ENCODE data around the gene CEBPA. TPM values are rescaled to one million over a fixed set of nuclear protein-coding genes. Genes with fewer than 3 reads are reported as not detected.

The CEBPA gene
- polyA plus RNA-seq, 1 donor from 2014 or later = 0.15 TPM

- Mint-ChIP-seq H3K9me3 (peaks cover 11 to 16% (median 16%) of the 10 kb centered on the region in 3 donors), H3K27me3 (peaks cover 41% of the 10 kb centered on the region), H3K4me3 (no peak overlapping the region), H3K36me3 (no peaks in the 10 kb centered on the region), H3K27ac (no peak overlapping the region), H3K4me1 (peaks cover 0 to 3% (median 0%) of the 10 kb centered on the region in 3 donors)
These were observed 11.2 kb downstream of the CEBPA start for GRCh38 chr19:33290956-33291622.

GRCh38 chr19:33290082-33290815, 12.1 kb downstream of the CEBPA start:
- Mint-ChIP-seq H3K9me3 (peaks cover 11 to 16% (median 16%) of the 10 kb centered on the region in 3 donors), H3K4me3 (no peak overlapping the region), H3K27me3 (peaks cover 42% of the 10 kb centered on the region), H3K27ac (no peak overlapping the region), H3K4me1 (peaks cover 0 to 3% (median 0%) of the 10 kb centered on the region in 3 donors), H3K36me3 (no peaks in the 10 kb centered on the region)

- Mint-ChIP-seq H3K36me3 (no peaks in the 10 kb centered on the region), H3K9me3 (peaks cover 11 to 16% (median 16%) of the 10 kb centered on the region in 3 donors), H3K27me3 (peaks cover 40% of the 10 kb centered on the region), H3K27ac (no peak overlapping the region), H3K4me3 (no peak overlapping the region), H3K4me1 (peaks cover 0 to 3% (median 0%) of the 10 kb centered on the region in 3 donors)
These were observed 13.1 kb downstream of the CEBPA start for GRCh38 chr19:33289261-33289660.

- Mint-ChIP-seq H3K4me3 (no peak overlapping the region), H3K4me1 (peaks cover 0 to 3% (median 0%) of the 10 kb centered on the region in 3 donors), H3K27me3 (peaks cover 35% of the 10 kb centered on the region), H3K9me3 (peaks cover 11 to 16% (median 16%) of the 10 kb centered on the region in 3 donors), H3K27ac (peak overlapping the region in 1 of 3 donors; percentile 5), H3K36me3 (no peaks in the 10 kb centered on the region)
These were observed 13.7 kb downstream of the CEBPA start for GRCh38 chr19:33288666-33289065.

GRCh38 chr19:33287927-33288326, 14.4 kb downstream of the CEBPA start:
- Mint-ChIP-seq H3K9me3 (peaks cover 11 to 16% (median 16%) of the 10 kb centered on the region in 3 donors), H3K4me1 (peaks cover 0 to 2% (median 0%) of the 10 kb centered on the region in 3 donors), H3K27me3 (peaks cover 30% of the 10 kb centered on the region), H3K27ac (no peak overlapping the region), H3K4me3 (peak overlapping the region in 1 of 4 donors; percentile 20), H3K36me3 (no peaks in the 10 kb centered on the region)

GRCh38 chr19:33287438-33287837, 14.9 kb downstream of the CEBPA start:
- H3K9me3 Mint-ChIP-seq = peaks cover 11 to 16% (median 16%) of the 10 kb centered on the region in 3 donors
- peaks cover 29% of the 10 kb centered on the region for H3K27me3 Mint-ChIP-seq
- no peaks in the 10 kb centered on the region for H3K36me3 Mint-ChIP-seq
- H3K27ac Mint-ChIP-seq = no peak overlapping the region
- H3K4me1 Mint-ChIP-seq = peaks cover 0 to 2% (median 0%) of the 10 kb centered on the region in 3 donors
- peak overlapping the region in 1 of 4 donors; percentile 65 for H3K4me3 Mint-ChIP-seq

GRCh38 chr19:33286899-33287298, 15.4 kb downstream of the CEBPA start:
- peaks cover 28% of the 10 kb centered on the region for H3K27me3 Mint-ChIP-seq

GRCh38 chr19:33285441-33285927, 16.9 kb downstream of the CEBPA start:
- Mint-ChIP-seq H3K36me3 (no peaks in the 10 kb centered on the region), H3K27ac (no peak overlapping the region), H3K4me1 (peaks cover 0 to 2% (median 0%) of the 10 kb centered on the region in 3 donors), H3K27me3 (peaks cover 21% of the 10 kb centered on the region), H3K9me3 (peaks cover 11 to 16% (median 15%) of the 10 kb centered on the region in 3 donors), H3K4me3 (no peak overlapping the region)

More at GRCh38 chr19:33286899-33287298, 15.4 kb downstream of the CEBPA start:
- H3K36me3 Mint-ChIP-seq = no peaks in the 10 kb centered on the region
- no peak overlapping the region for H3K27ac Mint-ChIP-seq
- peaks cover 0 to 2% (median 0%) of the 10 kb centered on the region in 3 donors for H3K4me1 Mint-ChIP-seq
- peaks cover 11 to 16% (median 16%) of the 10 kb centered on the region in 3 donors for H3K9me3 Mint-ChIP-seq
- peak overlapping the region in 1 of 4 donors; percentile 57 for H3K4me3 Mint-ChIP-seq

- Mint-ChIP-seq H3K4me3 (no peak overlapping the region), H3K27me3 (peaks cover 17% of the 10 kb centered on the region)
These were observed 17.6 kb downstream of the CEBPA start for GRCh38 chr19:33284756-33285155.

GRCh38 chr19:33284146-33284643, 18.1 kb downstream of the CEBPA start:
- Mint-ChIP-seq H3K4me1 (peaks cover 0 to 2% (median 0%) of the 10 kb centered on the region in 3 donors), H3K27me3 (peaks cover 18% of the 10 kb centered on the region), H3K27ac (no peak overlapping the region), H3K9me3 (peaks cover 10 to 15% (median 11%) of the 10 kb centered on the region in 3 donors), H3K4me3 (peak overlapping the region in 1 of 4 donors; percentile 78), H3K36me3 (no peaks in the 10 kb centered on the region)

More at GRCh38 chr19:33284756-33285155, 17.6 kb downstream of the CEBPA start:
- Mint-ChIP-seq H3K4me1 (peaks cover 0 to 2% (median 0%) of the 10 kb centered on the region in 3 donors), H3K9me3 (peaks cover 11 to 16% (median 11%) of the 10 kb centered on the region in 3 donors), H3K36me3 (no peaks in the 10 kb centered on the region), H3K27ac (no peak overlapping the region)

- Mint-ChIP-seq H3K36me3 (no peaks in the 10 kb centered on the region), H3K27me3 (peaks cover 17% of the 10 kb centered on the region), H3K27ac (no peak overlapping the region), H3K4me1 (peaks cover 0 to 2% (median 0%) of the 10 kb centered on the region in 3 donors), H3K9me3 (peaks cover 6 to 9% (median 6%) of the 10 kb centered on the region in 3 donors), H3K4me3 (no peak overlapping the region)
These were observed 18.7 kb downstream of the CEBPA start for GRCh38 chr19:33283589-33283988.

- no peak overlapping the region for H3K4me3 Mint-ChIP-seq
- peaks cover 0 to 2% (median 0%) of the 10 kb centered on the region in 3 donors for H3K4me1 Mint-ChIP-seq
- peaks cover 13% of the 10 kb centered on the region for H3K27me3 Mint-ChIP-seq
- H3K36me3 Mint-ChIP-seq = peaks cover 3% of the 10 kb centered on the region
- H3K27ac Mint-ChIP-seq = no peak overlapping the region
- H3K9me3 Mint-ChIP-seq = peaks cover 0 to 2% (median 0%) of the 10 kb centered on the region in 3 donors
These were observed 20.2 kb downstream of the CEBPA start for GRCh38 chr19:33282036-33282671.

GRCh38 chr19:33281296-33281926, 20.9 kb downstream of the CEBPA start:
- H3K9me3 Mint-ChIP-seq = no peaks in the 10 kb centered on the region
- no peak overlapping the region for H3K4me3 Mint-ChIP-seq
- peaks cover 6% of the 10 kb centered on the region for H3K27me3 Mint-ChIP-seq
- no peaks in the 10 kb centered on the region for H3K4me1 Mint-ChIP-seq
- peaks cover 3% of the 10 kb centered on the region for H3K36me3 Mint-ChIP-seq
- H3K27ac Mint-ChIP-seq = no peak overlapping the region

GRCh38 chr19:33280351-33280921, 21.9 kb downstream of the CEBPA start:
- H3K9me3 Mint-ChIP-seq = no peaks in the 10 kb centered on the region
- no peak overlapping the region for H3K27ac Mint-ChIP-seq
- H3K4me1 Mint-ChIP-seq = no peaks in the 10 kb centered on the region
- H3K36me3 Mint-ChIP-seq = peaks cover 3% of the 10 kb centered on the region
- no peak overlapping the region for H3K4me3 Mint-ChIP-seq
- peaks cover 3% of the 10 kb centered on the region for H3K27me3 Mint-ChIP-seq
